ENCODE results near the gene CDKAL1. TPM values are rescaled to one million over a fixed set of nuclear protein-coding genes. Genes with fewer than 3 reads are reported as not detected.
A peak's percentile ranks its signal among the peaks of the same experiment; 100 is the strongest.

Gene CDKAL1
- total and polyA plus RNA-seq, 9 of the 15 experiments (the other 6 are each of a cell fraction or from before 2014, with no cell fraction given), result 11.2 to 36.3 (median 20.1) TPM

DNA sequence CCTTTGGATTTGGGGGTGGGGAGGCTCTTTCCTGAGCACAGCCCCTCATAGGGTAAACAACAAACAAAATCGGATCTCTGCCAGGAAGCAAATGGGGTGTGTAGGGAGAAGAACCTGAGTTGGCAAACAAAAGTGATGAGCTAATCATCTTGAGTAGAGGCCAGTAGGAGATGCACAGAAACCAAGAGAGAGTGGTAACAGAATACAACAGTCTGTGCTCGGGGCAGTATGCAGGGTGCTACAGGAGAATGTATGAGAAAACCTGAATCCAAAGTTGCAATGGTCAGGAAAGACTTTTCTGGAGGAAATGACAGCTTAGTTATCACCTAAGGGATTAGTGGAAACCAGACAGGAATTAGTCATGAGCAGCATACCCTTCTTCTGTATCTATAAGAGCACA, 177.8 kb downstream of the CDKAL1 start:
- DNase-seq (ENCODE audit: extremely low read depth in 1 of 4, low spot score in 3 of 4) (no peak), ATAC-seq (peak; percentile 64), FAIRE-seq (no peak)
- CTCF ChIA-PET (ENCODE audit: low intra/inter-chr PET ratio), result interaction anchor here (0.7 kb wide), 1 partner anchor 161 kb away, joined by 3 read pairs; no protein-coding TSS in a partner anchor
- Histone ChIP-seq H3K4me1 (replicated peaks in 1 of 2; ENCODE audit: control insufficient read depth in 2 of 2, insufficient read depth in 2 of 2, low read length in 2 of 2) (peaks cover 0 to 13% of the 10 kb centered on the region in 2 experiments; a peak in 3 of 5 replicates), H3K9ac (ENCODE audit: insufficient read depth in 1 of 2, low read depth in 2 of 2, low read length in 2 of 2) (no peak overlapping the region), H4K20me1 (replicated peaks; ENCODE audit: control insufficient read depth, insufficient read depth, low read length) (no peaks in the 10 kb centered on the region), H3K27ac (ENCODE audit: extremely low read depth, low read depth, low read length) (0 out of 3 replicates have a peak overlapping the region, but pooled peaks have one; percentile 9), H3K4me2 (ENCODE audit: insufficient read depth, low read length) (no peak overlapping the region), H3K9me3 (replicated peaks; ENCODE audit: control insufficient read depth, insufficient read depth, low read depth, low read length) (no peaks in the 10 kb centered on the region), H3K4me3 (no peak overlapping the region), H3K36me3 (ENCODE audit: control insufficient read depth, insufficient read depth, low read length) (no peaks in the 10 kb centered on the region), H3K27me3 (ENCODE audit: control insufficient read depth in 2 of 2, insufficient read depth in 2 of 2, low read length in 2 of 2) (no peaks in the 10 kb centered on the region), H3K9me1 (ENCODE audit: control insufficient read depth, insufficient read depth, low read length) (no peaks in the 10 kb centered on the region), H3K79me2 (ENCODE audit: control insufficient read depth, insufficient read depth, low read length) (no peaks in the 10 kb centered on the region; the same call in 2 of the 3 replicates), H2AFZ (ENCODE audit: low read depth, low read length) (no peak overlapping the region)
- in situ Hi-C loops (cut with MboI) (no loop called here), intact Hi-C loops (cut with micrococcal nuclease) (no loop called here)
- POLR2A ChIA-PET, result interaction anchor here (0.7 to 0.8 kb wide), 2 partner anchors 72 to 125 kb away, joined by 3 to 4 read pairs; no protein-coding TSS in a partner anchor
- BruUV-seq (replicated peaks), result no TSS peak
- WGBS (ENCODE audit: insufficient coverage, low coverage, missing lambda C conversion rate), result 42% methylated on average over 2 of the region's 2 CpGs
- TF ChIP-seq ERF (CRISPR knock-in tag; IDR thresholded peaks at IDR 0.05), result no peak
- TF ChIP-seq ZNF551 (CRISPR knock-in tag; IDR thresholded peaks at IDR 0.05), result no peak
- TF ChIP-seq MEIS2 (IDR thresholded peaks at IDR 0.05; ENCODE audit: partially characterized antibody), result no peak
- TF ChIP-seq SMAD2 (IDR thresholded peaks at IDR 0.05; ENCODE audit: low read depth, low read length), result no peak
- TF ChIP-seq MYNN (IDR thresholded peaks at IDR 0.05), result no peak
- TF ChIP-seq MYNN (CRISPR knock-in tag; IDR thresholded peaks at IDR 0.05), result no peak
- TF ChIP-seq PTTG1 (tag; IDR thresholded peaks at IDR 0.05; ENCODE audit: low read depth), result no peak
- peak; percentile 67 for TF ChIP-seq ZNF316 (IDR thresholded peaks at IDR 0.05)
- TF ChIP-seq SMARCE1 (IDR thresholded peaks at IDR 0.05), result no peak
- no peak for TF ChIP-seq U2AF1 (optimal IDR thresholded peaks at IDR 0.05; ENCODE audit: low read depth, low read length)
- TF ChIP-seq SMAD4 (CRISPR knock-in tag; conservative IDR thresholded peaks at IDR 0.05), result no peak
- TF ChIP-seq E2F3 (CRISPR knock-in tag; IDR thresholded peaks at IDR 0.05), result no peak
- TF ChIP-seq BHLHE40 (IDR thresholded peaks at IDR 0.05; ENCODE audit: low read length), result no peak
- TF ChIP-seq FOXK1 (CRISPR knock-in tag; IDR thresholded peaks at IDR 0.05; ENCODE audit: borderline replicate concordance), result no peak
- no peak for TF ChIP-seq ARID1B (IDR thresholded peaks at IDR 0.05)
- no peak for TF ChIP-seq SP1 (CRISPR knock-in tag; IDR thresholded peaks at IDR 0.05)
- no peak for TF ChIP-seq ZNF778 (CRISPR knock-in tag; IDR thresholded peaks at IDR 0.05)
- no peak for TF ChIP-seq ZNF639 (CRISPR knock-in tag; conservative IDR thresholded peaks at IDR 0.05 in 1 of 2, IDR thresholded peaks at IDR 0.05 in 1 of 2)
- TF ChIP-seq MECOM (CRISPR knock-in tag; IDR thresholded peaks at IDR 0.05), result no peak
- TF ChIP-seq MAFK (IDR thresholded peaks at IDR 0.05; ENCODE audit: low read length), result peak; percentile 62
- TF ChIP-seq GATAD2A (IDR thresholded peaks at IDR 0.05), result no peak
- no peak for TF ChIP-seq KHSRP (IDR thresholded peaks at IDR 0.05)
- TF ChIP-seq E4F1 (CRISPR knock-in tag; IDR thresholded peaks at IDR 0.05; ENCODE audit: borderline replicate concordance), result no peak
- TF ChIP-seq ZFP36 (IDR thresholded peaks at IDR 0.05; ENCODE audit: low read depth, low read length, partially characterized antibody), result no peak
- TF ChIP-seq NFIC (IDR thresholded peaks at IDR 0.05), result 0 out of 2 replicates have a peak, but pooled peaks have one; percentile 2

Measured in K562 (cell line).